T-helper 2 cell (primary cell): ENCODE results near the gene FOSB.

Experiments used
- DNase-seq, 5 experiments: peaks; one replicate each; pipeline versions ENCODE4 v3.0.0 to v3.0.0-alpha.2; 2012 to 2022

The FOSB gene

GRCh38 chr19:45468803-45469131, 971 bp downstream of the FOSB start:
- peak in 1 of 5 experiments; percentile 86 for DNase-seq

- DNase-seq = peak; percentile 51 to 98 (median 87)
These were observed 1.5 kb downstream of the FOSB start for GRCh38 chr19:45469132-45469944.

GRCh38 chr19:45469945-45470761, 2.4 kb downstream of the FOSB start:
- DNase-seq = peak in 2 of 5 experiments; percentile 53 to 58

- peak in 1 of 5 experiments; percentile 37 for DNase-seq
These were observed 2.9 kb downstream of the FOSB start for GRCh38 chr19:45470762-45471081.

GRCh38 chr19:45471111-45471930, 3.5 kb downstream of the FOSB start:
- peak in 2 of 5 experiments; percentile 28 to 36 for DNase-seq

- DNase-seq = no peak
These were observed 4.3 kb downstream of the FOSB start for GRCh38 chr19:45471931-45472562.

- peak in 3 of 5 experiments; percentile 51 to 72 (median 53) for DNase-seq
These were observed 5.0 kb downstream of the FOSB start for GRCh38 chr19:45472563-45473366.

GRCh38 chr19:45473367-45473681, 5.5 kb downstream of the FOSB start:
- DNase-seq = no peak

- DNase-seq = peak in 3 of 5 experiments; percentile 46 to 78 (median 58)
These were observed 6.1 kb downstream of the FOSB start for GRCh38 chr19:45473682-45474605.

GRCh38 chr19:45474606-45475521, 7.1 kb downstream of the FOSB start:
- peak in 2 of 5 experiments; percentile 58 to 67 for DNase-seq

GRCh38 chr19:45475537-45476291, 7.9 kb downstream of the FOSB start:
- peak in 2 of 5 experiments; percentile 49 to 57 for DNase-seq

- peak in 2 of 5 experiments; percentile 28 to 46 for DNase-seq
These were observed 8.5 kb downstream of the FOSB start for GRCh38 chr19:45476304-45476703.

GRCh38 chr19:45477186-45477585, 9.4 kb downstream of the FOSB start:
- peak in 1 of 5 experiments; percentile 39 for DNase-seq

GRCh38 chr19:45477713-45478453, 10.1 kb downstream of the FOSB start:
- DNase-seq = peak in 3 of 5 experiments; percentile 24 to 51 (median 33)

- peak; percentile 58 to 96 (median 86) for DNase-seq
These were observed 10.8 kb downstream of the FOSB start for GRCh38 chr19:45478454-45479238.

GRCh38 chr19:45483033-45483432, 15.2 kb downstream of the FOSB start:
- DNase-seq = no peak
